Activated CD8-positive, alpha-beta memory T cell treated with anti-CD3 and anti-CD28 coated beads, Interleukin-2, amount 50 U/mL, for 1 hour (primary cell): ENCODE measurements around the gene BRF1.
A peak's percentile ranks its signal among the peaks of the same experiment; 100 is the strongest.

Source experiments
- DNase-seq: peaks from one replicate; pipeline ENCODE4 v3.0.0-alpha.2; 2020; ENCODE audit errors: extremely low read depth

Gene BRF1

DNA sequence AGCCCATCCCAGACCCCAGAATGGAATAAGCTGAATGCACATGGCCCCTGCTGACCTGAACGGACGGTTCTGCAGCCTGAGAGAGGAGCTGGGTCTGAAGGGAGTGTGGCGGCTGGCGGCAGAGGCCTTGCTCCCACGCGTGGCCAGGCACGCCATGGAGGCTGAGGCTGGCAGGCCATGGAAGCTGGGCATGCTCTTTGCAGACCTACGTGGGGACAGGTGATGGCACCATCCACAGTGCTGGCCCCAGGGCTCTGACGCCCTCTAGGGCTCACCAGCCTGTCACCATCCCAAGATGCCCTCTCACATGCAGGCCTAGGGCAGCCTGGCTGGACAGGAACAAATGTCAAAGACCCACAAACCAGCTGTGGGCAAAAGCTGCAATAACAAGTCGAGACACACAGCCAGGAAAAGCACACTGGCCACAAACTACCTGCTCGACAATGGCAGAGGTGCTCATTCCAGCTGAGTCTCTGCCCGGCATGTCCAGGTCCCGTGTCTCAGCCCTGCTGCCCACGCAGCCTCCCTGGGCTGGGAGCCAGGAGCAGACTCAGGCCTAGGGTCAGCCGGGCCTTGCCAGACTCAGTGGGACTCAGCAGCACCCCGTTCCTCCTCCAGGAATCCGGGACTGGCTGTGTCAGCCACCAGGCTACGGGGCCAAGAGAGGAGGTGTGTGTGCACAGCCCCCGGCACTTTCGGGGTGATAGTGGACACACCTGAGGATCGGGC is 32.8 kb downstream of the BRF1 start:
- no peak for DNase-seq

DNA sequence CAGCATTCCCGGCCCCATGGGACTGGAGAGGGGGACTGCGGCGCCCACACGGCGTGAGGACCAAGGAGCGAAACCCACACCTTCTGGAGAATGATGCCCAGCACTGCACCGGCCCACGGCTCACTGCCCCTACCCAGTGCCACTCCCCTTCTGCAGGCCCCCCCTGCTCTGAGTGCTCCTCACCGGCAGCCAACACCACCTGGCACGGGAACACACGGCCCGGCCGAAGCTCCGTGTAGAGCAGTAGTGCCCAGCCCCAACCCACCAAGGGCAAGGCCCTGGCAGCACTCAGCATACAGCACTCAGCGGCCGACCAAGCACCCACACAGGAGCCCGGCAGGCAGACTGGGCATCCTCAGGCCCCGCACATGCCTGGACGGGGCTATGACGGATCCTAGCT is 39.0 kb downstream of the BRF1 start:
- DNase-seq = no peak

DNA sequence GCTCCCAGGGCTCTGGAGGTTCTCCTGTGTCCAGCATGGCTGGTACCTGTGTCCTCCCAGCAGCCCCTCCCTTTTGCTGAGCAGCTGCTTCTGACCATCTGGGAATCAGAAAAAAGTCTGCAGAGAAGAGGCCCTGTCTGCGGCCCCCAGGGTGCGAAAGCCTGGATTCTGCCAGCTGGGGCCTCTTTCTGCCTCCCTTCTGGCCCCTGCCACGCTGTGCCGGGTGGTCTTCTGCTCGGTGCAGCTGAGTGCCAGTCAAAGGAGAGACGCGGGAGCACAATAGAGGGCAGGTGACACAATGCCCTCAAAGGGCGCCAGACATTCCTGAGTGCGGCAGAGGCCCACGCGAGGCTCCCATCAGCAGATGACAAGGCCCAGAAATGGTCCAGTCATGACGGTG is 39.8 kb downstream of the BRF1 start:
- DNase-seq = no peak

DNA sequence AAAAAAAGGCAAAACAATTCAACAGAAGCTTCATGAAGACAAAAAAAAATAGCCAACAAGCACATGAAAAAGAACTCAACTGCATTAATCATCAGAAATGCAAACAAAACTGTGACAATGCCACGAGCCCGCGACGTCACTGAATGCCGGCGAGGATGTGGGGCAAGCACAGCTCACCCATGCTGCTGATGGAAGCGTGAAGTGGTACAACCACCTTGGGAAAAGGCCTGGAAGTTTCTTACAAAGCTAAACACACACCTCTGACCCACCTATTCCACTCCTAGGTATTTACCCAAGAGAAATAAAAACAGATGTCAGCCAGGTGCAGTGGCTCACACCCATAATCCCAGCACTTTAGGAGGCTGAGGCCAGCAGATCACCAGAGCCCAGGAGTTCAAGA is 42.0 kb downstream of the BRF1 start:
- DNase-seq = no peak

DNA sequence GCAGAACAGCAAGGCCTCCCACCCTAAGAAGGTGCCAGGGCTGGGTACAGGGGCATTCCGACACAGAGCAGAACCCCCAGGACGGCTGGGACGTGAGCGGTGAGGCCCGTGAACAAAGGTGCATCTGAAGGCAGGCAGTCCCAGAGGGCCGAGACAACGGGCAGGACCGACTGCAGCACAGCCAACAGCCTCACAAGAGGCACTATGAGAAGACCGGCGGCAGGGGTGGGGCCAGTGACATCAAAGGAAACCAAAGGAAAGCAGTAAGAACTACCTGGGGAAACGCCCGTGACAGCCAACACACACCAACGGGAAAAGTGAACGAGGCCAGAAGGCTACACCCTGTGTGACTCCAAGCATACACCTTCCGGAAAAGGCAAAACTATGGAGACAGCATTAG is 43.3 kb downstream of the BRF1 start:
- no peak for DNase-seq

DNA sequence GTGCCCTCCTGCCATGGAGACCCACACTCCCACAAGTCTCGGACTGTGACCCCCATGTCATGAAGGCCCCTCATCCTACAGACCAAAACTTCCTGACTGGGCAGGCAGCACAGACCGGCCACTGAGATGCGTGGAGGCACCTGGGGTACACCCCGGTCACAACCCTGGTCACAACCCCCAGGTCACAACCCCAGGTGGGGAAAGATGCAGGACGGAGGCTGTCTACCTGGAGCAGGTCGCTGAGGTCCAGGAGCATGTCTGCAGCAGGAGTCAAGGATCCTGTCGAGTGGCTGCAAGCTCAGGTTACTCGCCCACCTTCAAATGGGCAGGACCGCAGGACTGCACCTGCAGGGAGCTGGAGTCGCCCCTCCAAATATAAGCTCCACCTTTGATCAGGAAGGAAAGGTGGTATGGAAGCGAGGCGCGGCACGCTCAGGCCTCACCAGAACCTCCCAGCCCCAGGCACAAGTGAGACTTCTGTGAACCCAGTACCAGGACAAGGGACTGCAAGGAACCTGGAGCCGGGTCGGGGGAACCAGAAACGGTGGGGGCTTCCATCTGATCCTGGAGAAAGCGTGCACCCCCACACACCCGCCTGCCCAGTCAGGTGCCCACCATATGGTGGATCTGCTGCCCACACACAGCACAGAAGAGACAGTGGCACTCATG is 44.4 kb downstream of the BRF1 start:
- DNase-seq = no peak

DNA sequence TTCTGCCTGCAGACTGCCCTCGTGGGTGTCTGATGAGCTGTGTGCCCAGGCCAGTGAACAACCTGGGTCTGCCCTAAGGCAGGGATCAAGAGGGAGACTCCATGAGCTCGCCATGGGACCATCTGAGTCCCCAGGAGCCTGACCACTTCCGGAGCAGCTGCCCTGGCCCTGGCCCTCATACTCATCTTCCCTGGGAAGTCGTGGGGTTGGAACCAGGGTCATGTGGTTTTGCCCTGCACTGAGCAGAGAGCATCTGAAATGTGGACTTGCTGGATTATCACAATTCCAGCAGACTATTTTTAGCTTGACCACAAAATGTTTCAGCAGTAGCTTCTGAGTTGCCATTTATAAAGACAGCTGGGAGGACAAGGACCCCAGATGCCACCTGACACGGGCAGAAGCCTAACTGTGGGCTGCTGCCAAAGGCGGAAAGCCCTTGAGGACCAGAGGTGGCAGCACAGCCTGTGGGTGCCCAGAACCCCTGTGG is 45.7 kb downstream of the BRF1 start:
- no peak for DNase-seq

DNA sequence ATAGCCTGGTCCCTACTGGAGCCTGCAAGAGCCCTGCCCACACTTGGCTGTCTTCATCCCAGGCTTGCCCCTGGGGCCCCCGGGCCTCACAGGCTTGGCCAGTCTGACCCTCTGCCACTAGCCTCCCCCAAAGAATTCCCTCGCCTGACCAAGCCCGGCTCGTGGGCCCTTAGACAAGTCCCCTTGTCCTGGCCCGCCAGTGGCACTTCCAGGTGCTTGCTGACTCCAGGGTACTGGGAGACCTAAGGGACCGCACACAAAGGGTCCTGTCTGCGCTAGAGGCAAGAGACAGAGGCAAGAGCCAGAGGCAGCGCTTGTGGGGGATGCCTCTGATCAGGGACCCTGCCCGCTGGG is 47.5 kb downstream of the BRF1 start:
- no peak for DNase-seq

DNA sequence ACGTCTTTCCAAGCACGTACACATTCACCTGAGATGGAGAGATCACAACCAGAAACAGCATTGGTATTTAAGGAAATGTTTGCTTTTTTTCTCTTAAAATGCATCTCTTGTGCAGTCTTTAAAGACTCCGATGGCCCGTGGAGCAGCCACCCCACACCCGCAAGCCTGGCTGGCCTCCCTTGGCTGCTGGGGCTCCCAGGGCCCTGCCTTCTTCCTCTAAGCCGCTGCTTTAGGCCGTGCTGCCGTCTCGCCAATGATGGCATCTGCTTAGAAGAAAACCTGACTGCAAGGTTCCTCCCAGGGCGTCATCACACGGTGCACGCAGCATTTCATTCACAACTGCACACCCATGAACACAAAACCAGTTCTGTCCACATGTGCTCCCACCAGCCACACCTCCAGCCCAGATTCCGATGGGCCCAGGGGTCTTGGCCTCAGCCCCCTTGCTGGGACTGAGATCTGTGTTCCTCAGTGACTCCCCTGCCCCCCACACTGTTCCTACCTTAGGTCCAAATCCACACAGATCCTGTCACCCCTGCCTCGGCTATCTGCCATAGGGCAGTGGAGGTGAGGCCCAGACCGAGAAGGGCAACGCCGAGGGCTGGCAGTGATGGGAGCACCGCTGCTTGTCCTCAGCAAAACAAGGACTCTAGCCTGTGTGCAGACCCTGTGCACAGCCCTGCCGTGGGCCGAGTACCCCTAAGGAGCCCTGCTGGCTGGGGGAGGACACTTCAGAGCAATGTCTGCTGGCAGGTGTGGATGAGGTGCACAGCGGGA is 48.1 kb downstream of the BRF1 start:
- DNase-seq = no peak

DNA sequence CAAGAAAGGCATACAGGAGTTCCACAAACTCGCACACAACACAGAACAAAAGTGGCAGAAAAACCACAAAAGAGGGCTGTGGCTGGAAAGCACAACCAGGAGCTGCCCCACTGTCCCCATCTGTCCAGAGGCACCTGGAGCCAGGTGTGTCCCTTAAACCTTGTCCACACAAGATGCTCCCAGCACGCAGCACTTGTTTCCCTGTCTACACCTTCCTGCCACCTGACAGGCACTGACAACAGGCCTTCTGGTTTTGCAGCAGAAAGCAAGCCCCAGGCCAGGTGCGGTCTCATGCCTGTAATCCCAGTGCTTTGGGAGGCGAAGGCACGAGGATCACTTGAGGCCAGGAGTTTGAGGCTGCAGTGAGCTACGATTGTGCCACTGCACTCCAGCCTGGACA is 48.9 kb downstream of the BRF1 start:
- no peak for DNase-seq

DNA sequence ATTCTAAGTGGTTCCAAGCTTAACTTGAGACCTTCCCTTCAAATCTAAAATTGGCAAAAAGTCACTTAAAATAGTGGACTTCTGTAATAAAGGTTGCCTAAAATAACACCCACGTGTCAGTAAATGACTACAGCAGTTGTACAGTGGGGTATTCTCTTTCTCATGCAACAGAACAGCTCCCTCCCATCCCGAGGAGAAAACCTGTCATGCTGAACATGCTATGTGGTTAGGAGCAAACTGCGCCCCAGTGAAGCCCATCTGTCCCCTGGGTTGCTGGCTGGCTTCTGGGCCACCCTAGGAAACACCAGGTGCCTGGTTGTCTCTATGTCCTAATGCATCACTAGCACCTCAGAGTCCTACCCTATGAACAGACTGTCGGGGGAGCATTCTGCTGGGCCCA is 49.8 kb downstream of the BRF1 start:
- DNase-seq = no peak

DNA sequence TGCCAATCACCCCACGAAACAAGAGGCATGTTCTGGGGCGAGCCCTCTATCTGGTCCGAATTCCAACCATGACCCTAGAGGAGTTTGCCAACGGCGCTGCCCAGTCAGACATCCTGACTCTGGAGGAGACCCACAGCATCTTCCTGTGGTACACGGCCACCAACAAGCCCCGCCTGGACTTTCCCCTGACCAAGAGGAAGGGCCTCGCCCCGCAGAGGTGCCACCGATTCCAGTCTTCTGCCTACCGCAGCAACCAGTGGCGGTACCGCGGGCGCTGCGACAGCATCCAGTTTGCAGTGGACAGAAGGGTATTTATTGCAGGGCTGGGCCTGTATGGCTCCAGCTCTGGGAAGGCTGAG is 50.8 kb downstream of the BRF1 start:
- no peak for DNase-seq

DNA sequence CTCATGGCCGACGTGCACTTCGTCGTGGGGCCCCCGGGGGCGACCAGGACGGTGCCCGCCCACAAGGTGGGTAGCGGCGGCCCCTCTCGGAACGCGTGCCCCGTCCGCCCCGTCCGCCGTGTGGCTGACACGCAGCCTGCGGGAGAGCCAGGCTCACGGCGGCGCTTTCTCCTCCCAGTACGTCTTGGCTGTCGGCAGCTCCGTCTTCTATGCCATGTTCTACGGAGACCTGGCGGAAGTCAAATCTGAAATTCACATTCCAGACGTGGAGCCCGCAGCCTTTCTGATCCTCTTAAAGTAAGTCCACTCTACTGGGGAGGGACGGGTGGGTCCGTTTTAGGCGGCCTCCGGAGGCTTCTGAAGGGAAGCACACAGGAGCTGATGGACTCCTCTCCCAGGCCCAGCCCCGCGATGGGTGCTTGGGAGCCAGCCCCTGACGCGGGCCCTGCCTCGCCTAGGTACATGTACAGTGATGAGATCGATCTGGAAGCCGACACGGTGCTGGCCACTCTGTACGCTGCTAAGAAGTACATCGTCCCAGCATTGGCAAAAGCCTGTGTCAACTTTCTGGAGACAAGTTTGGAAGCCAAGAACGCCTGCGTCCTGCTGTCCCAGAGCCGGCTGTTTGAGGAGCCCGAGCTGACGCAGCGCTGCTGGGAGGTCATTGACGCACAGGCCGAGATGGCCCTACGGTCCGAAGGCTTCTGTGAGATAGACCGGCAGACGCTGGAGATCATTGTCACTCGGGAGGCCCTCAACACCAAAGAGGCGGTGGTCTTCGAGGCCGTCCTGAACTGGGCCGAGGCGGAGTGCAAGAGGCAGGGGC is 51.4 kb downstream of the BRF1 start:
- no peak for DNase-seq

DNA sequence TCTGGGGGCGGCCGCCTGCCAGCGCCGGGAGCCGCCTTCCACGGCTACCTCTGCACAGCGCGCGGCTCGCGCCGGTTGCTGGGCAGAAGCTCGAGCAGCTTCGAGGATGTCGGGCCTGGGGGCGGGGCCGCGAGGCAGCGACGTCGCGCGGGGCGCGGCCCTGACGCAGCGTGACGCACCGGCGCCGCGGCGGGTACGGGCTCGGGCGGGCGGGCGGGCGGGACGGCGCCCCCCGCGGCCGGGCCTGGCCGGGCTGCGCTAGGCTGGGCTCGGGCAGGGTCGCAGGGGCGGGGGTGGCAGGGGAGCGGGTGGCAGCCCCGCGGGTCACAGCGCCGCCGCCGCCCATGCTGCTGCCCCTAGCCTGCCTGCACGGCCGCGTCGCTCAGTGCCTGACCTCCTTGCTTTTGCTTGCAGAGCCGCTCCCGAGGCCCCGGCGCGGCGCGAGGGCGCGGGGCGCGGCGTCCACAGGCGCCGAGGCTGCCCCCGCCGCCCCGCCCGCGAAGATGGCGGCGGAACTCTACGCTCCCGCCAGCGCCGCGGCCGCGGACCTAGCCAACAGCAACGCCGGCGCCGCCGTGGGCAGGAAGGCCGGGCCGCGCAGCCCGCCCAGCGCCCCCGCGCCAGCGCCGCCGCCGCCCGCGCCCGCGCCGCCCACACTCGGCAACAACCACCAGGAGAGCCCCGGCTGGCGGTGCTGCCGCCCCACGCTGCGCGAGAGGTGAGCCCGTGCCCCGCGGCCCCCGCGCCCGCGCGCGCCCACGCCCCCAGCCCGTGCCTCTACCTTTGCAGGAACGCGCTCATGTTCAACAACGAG is 52.2 kb downstream of the BRF1 start, which contains the start of gene BTBD6:
BTBD6 (plus strand) TSS at position 166 of the 814 bp plus-strand sequence; CDS start at position 345, 179 bp downstream.
- DNase-seq = peak; percentile 54

DNA sequence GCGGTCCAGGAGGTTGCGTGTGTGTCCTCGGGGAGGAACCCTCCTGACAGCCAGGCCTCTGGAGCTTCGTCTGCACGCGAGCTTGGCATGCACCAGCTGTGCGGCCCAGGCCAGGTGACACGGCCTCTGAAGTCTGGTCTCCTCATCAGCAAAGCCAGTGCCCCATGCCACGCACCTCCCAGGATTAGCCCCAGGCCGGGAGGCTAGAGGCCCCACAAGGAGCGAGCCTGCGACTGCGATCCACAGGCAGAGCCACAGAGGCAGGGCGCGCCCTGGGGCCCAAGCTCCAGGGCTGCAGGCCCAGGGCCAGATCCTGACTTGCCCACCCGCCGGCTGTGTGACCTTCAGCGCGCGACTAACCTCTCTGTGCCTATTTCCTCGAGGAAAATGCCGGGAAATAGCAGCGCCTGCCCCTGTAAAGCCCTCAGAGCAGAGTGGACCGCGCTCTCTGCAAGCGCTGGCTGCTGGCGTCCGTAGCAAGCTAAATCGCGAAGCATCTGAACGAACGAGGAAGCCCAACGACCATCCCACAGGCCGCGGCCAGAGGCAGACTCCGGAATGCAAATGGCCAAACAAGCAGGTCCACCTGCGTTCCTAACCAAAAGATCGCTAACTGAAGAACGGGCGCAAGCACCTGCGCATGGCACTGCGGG is 53.0 kb downstream of the BRF1 start:
- no peak for DNase-seq

DNA sequence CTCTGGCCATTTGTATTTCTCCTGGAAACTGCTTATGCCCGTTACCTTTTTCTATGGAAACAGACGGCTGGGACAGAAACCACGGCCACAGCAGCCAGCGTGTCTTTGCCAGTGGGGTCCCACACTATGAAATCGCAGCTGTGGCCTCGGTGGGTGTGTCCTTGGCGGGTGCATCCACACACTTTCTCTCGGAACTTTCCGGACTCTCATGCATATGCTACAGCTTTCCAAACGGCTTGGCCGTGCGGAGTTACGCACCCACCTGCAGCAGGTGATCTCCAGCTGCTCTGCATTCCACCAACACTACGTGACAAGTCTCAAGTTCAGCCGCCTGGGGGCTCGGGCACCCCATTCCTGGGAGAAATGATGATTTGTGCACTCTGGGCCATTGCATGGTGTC is 53.8 kb downstream of the BRF1 start:
- no peak for DNase-seq

DNA sequence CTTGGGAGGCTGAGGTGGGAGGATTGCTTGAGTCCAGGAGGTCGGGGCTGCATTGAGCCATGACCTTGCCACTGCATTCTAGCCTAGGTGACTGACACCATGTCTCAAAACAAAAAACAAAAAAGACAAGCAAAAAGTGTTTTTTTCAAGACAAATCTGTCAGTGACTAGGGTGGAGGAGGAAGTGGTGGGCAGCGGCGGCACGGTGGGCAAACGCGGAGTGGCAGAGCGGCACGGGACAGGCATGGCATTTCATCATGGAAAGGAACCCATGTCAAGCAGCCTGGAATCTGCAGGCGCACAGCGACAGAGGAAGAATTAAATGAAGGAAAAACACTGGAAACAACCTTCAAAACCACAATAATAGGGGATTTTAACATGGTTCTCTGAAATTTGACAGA is 56.5 kb downstream of the BRF1 start:
- no peak for DNase-seq

DNA sequence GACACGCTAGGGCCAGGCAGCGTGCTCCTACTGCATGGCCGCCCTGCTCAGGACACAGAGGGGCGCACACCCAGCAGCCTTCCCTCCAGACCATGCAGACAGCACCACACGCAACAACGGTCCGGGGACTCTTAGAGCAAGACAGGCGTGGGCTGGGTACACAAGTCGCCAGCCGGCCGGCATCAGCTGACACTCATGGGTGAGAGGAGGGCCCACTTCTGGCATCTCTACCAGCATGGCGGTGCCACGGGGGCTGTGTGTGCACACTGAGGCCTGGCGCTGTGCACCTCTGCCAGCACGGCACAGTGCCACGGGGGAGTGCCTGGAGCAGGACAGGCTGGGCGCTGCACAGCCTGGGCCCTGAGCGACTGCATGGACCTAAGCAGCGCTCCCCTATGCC is 59.2 kb downstream of the BRF1 start:
- DNase-seq = no peak

DNA sequence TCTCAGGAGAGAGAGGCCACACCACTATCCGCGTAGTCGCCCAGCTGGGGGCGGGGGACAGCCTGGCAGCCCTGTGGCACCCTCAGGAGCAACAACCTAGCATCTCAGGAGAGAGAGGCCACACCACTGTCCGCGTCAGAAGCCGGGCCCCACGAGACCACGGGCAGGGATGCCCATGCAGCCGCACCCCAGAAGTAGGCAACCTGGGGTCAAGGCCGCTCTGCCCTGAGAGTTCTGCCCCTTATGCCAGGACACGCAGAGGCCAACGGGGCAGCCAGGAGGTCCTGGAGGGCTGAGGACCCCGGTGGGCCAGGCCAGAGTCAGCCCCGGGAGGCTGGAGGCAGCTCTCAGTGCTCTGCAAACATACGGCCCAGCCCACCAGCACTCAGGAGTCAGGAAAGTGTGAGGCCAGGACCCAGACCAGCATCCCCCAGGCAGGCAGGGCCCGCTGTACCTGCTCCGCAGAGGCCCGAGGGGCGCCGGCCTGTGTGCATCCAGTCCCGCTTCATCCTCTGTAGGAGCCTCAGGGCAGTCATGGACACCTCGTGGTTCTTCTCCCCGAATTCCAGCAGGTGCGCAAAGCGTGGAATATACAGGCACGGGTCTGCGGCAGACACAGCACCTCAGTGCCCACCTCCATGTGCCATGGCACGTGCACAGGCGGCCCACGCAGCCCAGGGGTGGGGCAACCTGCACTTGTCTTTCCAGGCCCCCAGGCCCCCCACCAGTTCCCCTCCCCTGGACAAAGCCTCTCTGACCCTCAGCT is 59.8 kb downstream of the BRF1 start:
- no peak for DNase-seq
